ENCODE data around the gene TREML2. TPM values are rescaled to one million over a fixed set of nuclear protein-coding genes. Genes with fewer than 3 reads are reported as not detected.

The TREML2 gene
- total and polyA plus RNA-seq, 4 donors: 0.06 to 4.4 (median 1.0) TPM

- Histone ChIP-seq H3K9me3 (ENCODE audit: control insufficient read depth in 4 of 4, insufficient read depth in 3 of 4, low read length in 3 of 4) (peaks cover 0 to 2% (median 0%) of the 10 kb centered on the region in 4 donors), H3K4me1 (ENCODE audit: control insufficient read depth in 5 of 5, insufficient read depth in 5 of 5, low read length in 5 of 5) (no peaks in the 10 kb centered on the region), H3K9ac (ENCODE audit: insufficient read depth in 1 of 2, low read length in 2 of 2) (no peak overlapping the region), H3K27ac (ENCODE audit: low read depth in 1 of 2, low read length in 1 of 2) (no peak overlapping the region), H3K4me3 (no peak overlapping the region), H3K27me3 (ENCODE audit: control insufficient read depth in 3 of 3, insufficient read depth in 3 of 3, low read length in 2 of 3) (peaks cover 0 to 8% (median 0%) of the 10 kb centered on the region in 3 donors), H3K36me3 (ENCODE audit: control insufficient read depth in 4 of 4, insufficient read depth in 4 of 4, low read length in 4 of 4) (no peaks in the 10 kb centered on the region)
- DNase-seq (no peak), ATAC-seq (ENCODE audit: insufficient read depth, low FRiP score) (no peak)
- WGBS, 2 donors: 87 to 94% methylated on average over 6 of the region's 6 CpGs
- TF ChIP-seq CTCF (IDR thresholded peaks at IDR 0.05; ENCODE audit: control extremely low read depth, extremely low read depth): no peak
Observed at GRCh38 chr6:41232667-41233066, 31.7 kb upstream of the TREML2 start.

- no peak for ATAC-seq (ENCODE audit: insufficient read depth, low FRiP score)
- Histone ChIP-seq H3K4me3 (no peak overlapping the region), H3K36me3 (ENCODE audit: control insufficient read depth in 4 of 4, insufficient read depth in 4 of 4, low read length in 4 of 4) (no peaks in the 10 kb centered on the region), H3K27me3 (ENCODE audit: control insufficient read depth in 3 of 3, insufficient read depth in 3 of 3, low read length in 2 of 3) (peaks cover 0 to 5% (median 2%) of the 10 kb centered on the region in 3 donors), H3K27ac (ENCODE audit: low read depth in 1 of 2, low read length in 1 of 2) (no peak overlapping the region), H3K4me1 (ENCODE audit: control insufficient read depth in 5 of 5, insufficient read depth in 5 of 5, low read length in 5 of 5) (no peaks in the 10 kb centered on the region), H3K9ac (ENCODE audit: insufficient read depth in 1 of 2, low read length in 2 of 2) (no peak overlapping the region), H3K9me3 (ENCODE audit: control insufficient read depth in 4 of 4, insufficient read depth in 3 of 4, low read length in 3 of 4) (peaks cover 0 to 2% (median 0%) of the 10 kb centered on the region in 4 donors)
- TF ChIP-seq CTCF (IDR thresholded peaks at IDR 0.05; ENCODE audit: control extremely low read depth, extremely low read depth): no peak
- DNase-seq: no peak
- 55 to 96% methylated on average over 5 of the region's 5 CpGs for WGBS, 2 donors
Observed at GRCh38 chr6:41231246-41231645, 30.3 kb upstream of the TREML2 start.

GRCh38 chr6:41229721-41230120, 28.8 kb upstream of the TREML2 start:
- Histone ChIP-seq H3K4me3 (no peak overlapping the region), H3K36me3 (ENCODE audit: control insufficient read depth in 4 of 4, insufficient read depth in 4 of 4, low read length in 4 of 4) (no peaks in the 10 kb centered on the region), H3K4me1 (ENCODE audit: control insufficient read depth in 5 of 5, insufficient read depth in 5 of 5, low read length in 5 of 5) (no peaks in the 10 kb centered on the region), H3K9ac (ENCODE audit: insufficient read depth in 1 of 2, low read length in 2 of 2) (no peak overlapping the region), H3K27me3 (ENCODE audit: control insufficient read depth in 3 of 3, insufficient read depth in 3 of 3, low read length in 2 of 3) (peaks cover 0 to 7% (median 2%) of the 10 kb centered on the region in 3 donors), H3K27ac (ENCODE audit: low read depth in 1 of 2, low read length in 1 of 2) (no peak overlapping the region), H3K9me3 (ENCODE audit: control insufficient read depth in 4 of 4, insufficient read depth in 3 of 4, low read length in 3 of 4) (peaks cover 0 to 2% (median 0%) of the 10 kb centered on the region in 4 donors)
- WGBS, 2 donors: 89 to 98% methylated on average over 4 of the region's 4 CpGs
- no peak for TF ChIP-seq CTCF (IDR thresholded peaks at IDR 0.05; ENCODE audit: control extremely low read depth, extremely low read depth)
- DNase-seq (no peak), ATAC-seq (ENCODE audit: insufficient read depth, low FRiP score) (no peak)

GRCh38 chr6:41228616-41229015, 27.7 kb upstream of the TREML2 start:
- ATAC-seq (ENCODE audit: insufficient read depth, low FRiP score): no peak
- Histone ChIP-seq H3K4me1 (ENCODE audit: control insufficient read depth in 5 of 5, insufficient read depth in 5 of 5, low read length in 5 of 5) (no peaks in the 10 kb centered on the region), H3K9ac (ENCODE audit: insufficient read depth in 1 of 2, low read length in 2 of 2) (no peak overlapping the region), H3K9me3 (ENCODE audit: control insufficient read depth in 4 of 4, insufficient read depth in 3 of 4, low read length in 3 of 4) (peaks cover 0 to 2% (median 0%) of the 10 kb centered on the region in 4 donors), H3K4me3 (no peak overlapping the region), H3K36me3 (ENCODE audit: control insufficient read depth in 4 of 4, insufficient read depth in 4 of 4, low read length in 4 of 4) (no peaks in the 10 kb centered on the region), H3K27me3 (ENCODE audit: control insufficient read depth in 3 of 3, insufficient read depth in 3 of 3, low read length in 2 of 3) (peaks cover 0 to 7% (median 2%) of the 10 kb centered on the region in 3 donors), H3K27ac (ENCODE audit: low read depth in 1 of 2, low read length in 1 of 2) (no peak overlapping the region)
- no peak for DNase-seq
- 34 to 46% methylated on average over 5 of the region's 5 CpGs for WGBS, 2 donors
- no peak for TF ChIP-seq CTCF (IDR thresholded peaks at IDR 0.05; ENCODE audit: control extremely low read depth, extremely low read depth)

All from lung (tissue), 12 donors.